CD14-positive monocyte (primary cell): ENCODE results near the gene PATL1. TPM values are rescaled to one million over a fixed set of nuclear protein-coding genes. Genes with fewer than 3 reads are reported as not detected.

Source experiments
- DNase-seq, 3 donors: peaks; one replicate each; pipeline ENCODE4 v3.0.0-alpha.2; 2011 to 2022
- H2AFZ ChIP-seq: 2 replicates; pipeline ENCODE4 v1.6.0; 2012; ENCODE audit warnings: mild to moderate bottlenecking, low read depth, low read length, inconsistent platforms; ENCODE audit not compliant: insufficient read depth, poor library complexity, severe bottlenecking
- H3K27ac ChIP-seq, 2 donors: 1 replicate in 1 of 2; 2 replicates in 1 of 2; pipeline ENCODE4 v1.5.1; 2012 to 2013; ENCODE audit warnings: low read length in 2 of 2, control low read depth in 1 of 2, inconsistent platforms in 1 of 2, low read depth in 1 of 2, mild to moderate bottlenecking in 1 of 2
- H3K27me3 ChIP-seq, 2 donors: one replicate each; pipeline versions ENCODE4 v1.6.0 to v1.6.1; 2011 to 2013; ENCODE audit warnings: low read length in 2 of 2; ENCODE audit not compliant: control insufficient read depth in 2 of 2, insufficient read depth in 2 of 2
- H3K36me3 ChIP-seq, 2 donors: replicated peaks in 1 of 2; 1 replicate in 1 of 2; 2 replicates in 1 of 2; pipeline versions ENCODE4 v1.5.1 to v1.6.1; 2012 to 2013; ENCODE audit warnings: low read length in 2 of 2, control low read depth in 1 of 2, inconsistent platforms in 1 of 2, mild to moderate bottlenecking in 1 of 2; ENCODE audit not compliant: insufficient read depth in 2 of 2, control insufficient read depth in 1 of 2
- H3K4me1 ChIP-seq, 2 donors: 1 replicate in 1 of 2; 2 replicates in 1 of 2; pipeline versions ENCODE4 v1.5.1 to v1.6.1; 2012 to 2013; ENCODE audit warnings: low read length in 2 of 2, control low read depth in 1 of 2, inconsistent platforms in 1 of 2, mild to moderate bottlenecking in 1 of 2, moderate library complexity in 1 of 2; ENCODE audit not compliant: insufficient read depth in 2 of 2, control insufficient read depth in 1 of 2
- H3K4me2 ChIP-seq: replicated peaks from 2 replicates; pipeline ENCODE3; 2012; ENCODE audit warnings: low read length, moderate library complexity, mild to moderate bottlenecking; ENCODE audit not compliant: poor library complexity, severe bottlenecking; ENCODE audit errors: extremely low read depth
- H3K4me3 ChIP-seq, 3 experiments: fragments of 200-600 bp in 1 of 3; sonication (generic) in 1 of 3; replicated peaks in 1 of 3; 1 replicate in 2 of 3; 2 replicates in 1 of 3; pipeline ENCODE4 v1.5.1; 2011 to 2013; ENCODE audit warnings: low read length in 3 of 3, mild to moderate bottlenecking in 3 of 3, control low read depth in 2 of 3, low read depth in 2 of 3, inconsistent platforms in 1 of 3, moderate library complexity in 1 of 3
- H3K79me2 ChIP-seq: 2 replicates; pipeline ENCODE4 v1.6.0; 2012; ENCODE audit warnings: mild to moderate bottlenecking, control low read depth, inconsistent platforms, low read length, moderate library complexity; ENCODE audit not compliant: insufficient read depth
- H3K9ac ChIP-seq: 2 replicates; pipeline ENCODE4 v1.6.0; 2017; ENCODE audit warnings: low read length, mild to moderate bottlenecking; ENCODE audit not compliant: insufficient read depth, poor library complexity, severe bottlenecking
- H3K9me3 ChIP-seq, 2 donors: replicated peaks in 1 of 2; 1 replicate in 1 of 2; 2 replicates in 1 of 2; pipeline versions ENCODE4 v1.5.1 to v1.6.1; 2012 to 2013; ENCODE audit warnings: low read length in 2 of 2, control low read depth in 1 of 2; ENCODE audit not compliant: control insufficient read depth in 1 of 2, insufficient read depth in 1 of 2
- H4K20me1 ChIP-seq: 2 replicates; pipeline ENCODE4 v1.6.0; 2012; ENCODE audit warnings: mild to moderate bottlenecking, low read length, control low read depth, moderate library complexity; ENCODE audit not compliant: insufficient read depth
- H3K27ac Mint-ChIP-seq, 7 donors: one replicate each; pipeline ENCODE4 v1.8.0; 2020; ENCODE audit warnings: mild to moderate bottlenecking in 7 of 7, mixed read lengths in 7 of 7, moderate library complexity in 6 of 7, inconsistent platforms in 2 of 7
- H3K27me3 Mint-ChIP-seq, 3 donors: one replicate each; pipeline ENCODE4 v1.8.0; 2021 to 2022; ENCODE audit warnings: low read depth in 3 of 3, mild to moderate bottlenecking in 3 of 3, mixed read lengths in 3 of 3, moderate library complexity in 3 of 3, inconsistent platforms in 1 of 3
- H3K36me3 Mint-ChIP-seq, 2 donors: one replicate each; pipeline ENCODE4 v1.8.0; 2020; ENCODE audit warnings: mixed read lengths in 2 of 2, inconsistent platforms in 1 of 2, mild to moderate bottlenecking in 1 of 2
- H3K4me1 Mint-ChIP-seq: one replicate; pipeline ENCODE4 v1.8.0; 2020; ENCODE audit warnings: mild to moderate bottlenecking, mixed read lengths
- H3K4me3 Mint-ChIP-seq, 2 donors: one replicate each; pipeline ENCODE4 v1.8.0; 2020; ENCODE audit warnings: mild to moderate bottlenecking in 2 of 2, mixed read lengths in 2 of 2, moderate library complexity in 1 of 2
- H3K9me3 Mint-ChIP-seq, 7 donors: one replicate each; pipeline ENCODE4 v1.8.0; 2020 to 2022; ENCODE audit warnings: mixed read lengths in 7 of 7, mild to moderate bottlenecking in 6 of 7, moderate library complexity in 6 of 7, inconsistent platforms in 2 of 7
- WGBS: methylation state at CpG from one replicate; pipeline ENCODE4 v1.1.5; 2013; ENCODE audit warnings: missing lambda C conversion rate; ENCODE audit not compliant: insufficient coverage; 5-methylcytosine and 5-hydroxymethylcytosine counted together
- intact Hi-C, 2 donors: fragments of 100-400 bp; cut with micrococcal nuclease; formaldehyde crosslinking; loops; one replicate each; pipeline versions ENCODE4 v1.15.0 to v1.15.1; 2023
- polyA plus RNA-seq, 3 donors: library from polyadenylated mRNA; depleted of rRNA in 1 of 3; unstranded in 2 of 3; stranded (reverse) in 1 of 3; fragments of 300-500 nt in 2 of 3; fragments of >200 nt in 1 of 3; fragmentation: Illumina TruSeq in 2 of 3; gene quantifications; 1 replicate in 2 of 3; 2 replicates in 1 of 3; pipeline ENCODE4 v1.2.3, GENCODE V29; 2012 to 2021
- TF ChIP-seq, protein P1 (sequence below): fragments of 200-600 bp; IDR thresholded peaks from one replicate; pipeline ENCODE4 v1.8.0; 2022; ENCODE audit warnings: antibody characterized with exemption, mild to moderate bottlenecking

Gene PATL1
- polyA plus RNA-seq, 3 donors = 4.1 to 49.3 (median 5.1) TPM

DNA sequence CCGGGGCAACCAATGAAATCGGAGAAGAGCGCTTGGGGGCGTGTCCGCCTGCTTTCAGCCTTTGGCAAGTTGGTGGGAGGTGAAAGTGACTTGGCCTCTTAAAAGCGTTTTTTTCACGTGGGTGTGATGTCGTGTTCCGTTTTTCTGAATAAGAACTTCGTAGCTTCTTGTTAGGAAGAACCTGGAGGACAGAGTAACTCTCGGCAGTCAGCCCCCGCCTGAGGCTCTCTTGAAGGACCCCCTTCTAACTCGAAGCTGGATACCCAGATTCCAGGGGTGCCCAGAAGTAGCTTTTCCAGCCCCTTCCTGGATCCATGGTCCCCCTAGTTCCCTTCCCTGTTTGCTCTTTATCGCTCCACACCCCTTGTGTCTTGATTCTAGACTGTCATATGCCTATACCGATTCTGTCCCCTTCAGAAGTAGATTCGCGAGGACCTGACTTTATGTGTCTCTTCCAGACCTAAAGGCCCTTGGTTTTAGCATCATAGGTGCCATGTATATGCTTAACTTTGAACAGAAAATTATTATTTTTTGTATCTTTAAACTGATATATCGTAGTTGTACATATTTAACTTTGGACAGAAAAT is 52.3 kb downstream of the PATL1 start:
- H3K9ac ChIP-seq = peak overlapping the region; percentile 76
- peak overlapping the region; percentile 78 to 86 for H3K4me3 Mint-ChIP-seq
- peak overlapping the region; percentile 96 to 97 for H3K27ac ChIP-seq
- H3K27ac Mint-ChIP-seq = peak overlapping the region; percentile 96 to 100 (median 99)
- H3K9me3 Mint-ChIP-seq = no peaks in the 10 kb centered on the region
- peaks cover 22 to 34% of the 10 kb centered on the region in 2 donors for H3K4me1 ChIP-seq
- peaks cover 22% of the 10 kb centered on the region for H4K20me1 ChIP-seq
- H3K27me3 Mint-ChIP-seq = peaks cover 0 to 3% (median 0%) of the 10 kb centered on the region in 3 donors
- WGBS = 17% methylated on average over 17 of the region's 18 CpGs
- no peaks in the 10 kb centered on the region for H3K9me3 ChIP-seq
- peak overlapping the region; percentile 73 for H3K4me2 ChIP-seq
- TF ChIP-seq, protein P1, sequence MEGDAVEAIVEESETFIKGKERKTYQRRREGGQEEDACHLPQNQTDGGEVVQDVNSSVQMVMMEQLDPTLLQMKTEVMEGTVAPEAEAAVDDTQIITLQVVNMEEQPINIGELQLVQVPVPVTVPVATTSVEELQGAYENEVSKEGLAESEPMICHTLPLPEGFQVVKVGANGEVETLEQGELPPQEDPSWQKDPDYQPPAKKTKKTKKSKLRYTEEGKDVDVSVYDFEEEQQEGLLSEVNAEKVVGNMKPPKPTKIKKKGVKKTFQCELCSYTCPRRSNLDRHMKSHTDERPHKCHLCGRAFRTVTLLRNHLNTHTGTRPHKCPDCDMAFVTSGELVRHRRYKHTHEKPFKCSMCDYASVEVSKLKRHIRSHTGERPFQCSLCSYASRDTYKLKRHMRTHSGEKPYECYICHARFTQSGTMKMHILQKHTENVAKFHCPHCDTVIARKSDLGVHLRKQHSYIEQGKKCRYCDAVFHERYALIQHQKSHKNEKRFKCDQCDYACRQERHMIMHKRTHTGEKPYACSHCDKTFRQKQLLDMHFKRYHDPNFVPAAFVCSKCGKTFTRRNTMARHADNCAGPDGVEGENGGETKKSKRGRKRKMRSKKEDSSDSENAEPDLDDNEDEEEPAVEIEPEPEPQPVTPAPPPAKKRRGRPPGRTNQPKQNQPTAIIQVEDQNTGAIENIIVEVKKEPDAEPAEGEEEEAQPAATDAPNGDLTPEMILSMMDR = no peak
- H3K4me1 Mint-ChIP-seq = peaks cover 34% of the 10 kb centered on the region
- intact Hi-C loops = loop anchor here (2.0 to 5.0 kb wide), 3 partner anchors 51 to 1039 kb away; partner anchors contain the start of genes PATL1 (in 2 of the 2), LPXN (in 1 of the 2) and ZFP91 (in 1 of the 2)
- no peak for DNase-seq
- H3K27me3 ChIP-seq = no peaks in the 10 kb centered on the region
- H3K36me3 ChIP-seq = peaks cover 0 to 17% of the 10 kb centered on the region in 2 donors
- H2AFZ ChIP-seq = peak overlapping the region; percentile 82
- H3K4me3 ChIP-seq = peak overlapping the region; percentile 38 to 71 (median 56)
- H3K36me3 Mint-ChIP-seq = peaks cover 4 to 10% of the 10 kb centered on the region in 2 donors
- H3K79me2 ChIP-seq = peaks cover 38% of the 10 kb centered on the region

DNA sequence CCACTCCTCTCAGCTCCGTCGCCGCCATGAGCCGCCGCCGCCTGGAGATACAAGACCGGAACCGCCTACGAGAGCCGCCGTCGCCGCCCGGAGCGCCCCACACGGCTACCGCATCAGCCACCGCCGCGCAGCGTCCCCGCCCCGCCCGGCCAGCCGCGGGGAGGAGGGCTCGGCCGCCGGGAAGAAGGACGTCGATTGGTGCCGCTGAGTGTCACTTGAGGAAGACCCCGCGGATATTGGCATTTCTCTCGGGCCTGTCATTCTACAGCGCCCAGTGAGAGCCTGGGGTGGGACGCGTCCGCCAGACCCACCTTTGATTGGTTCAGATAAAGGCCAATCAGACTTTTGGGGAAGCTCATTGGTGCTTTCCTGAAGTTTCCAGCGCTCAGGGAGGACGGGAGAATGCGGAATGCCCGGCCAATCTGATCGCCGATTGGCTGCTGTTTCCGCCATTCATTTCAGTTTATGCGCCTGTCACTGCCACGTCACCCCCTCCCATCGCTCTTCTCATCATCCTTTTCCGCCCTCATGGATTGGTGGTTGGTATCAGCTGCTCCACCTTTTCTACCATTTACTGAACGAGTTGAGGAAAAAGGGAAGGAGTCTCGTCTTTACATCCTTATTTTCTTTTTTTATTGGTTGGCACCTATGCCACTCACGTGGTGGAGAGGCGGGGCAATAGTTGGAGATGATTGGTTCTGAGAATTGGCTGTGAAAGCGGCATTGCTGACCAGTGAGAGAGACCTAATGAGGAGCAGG is 53.0 kb downstream of the PATL1 start, which contains the start of gene OSBP:
Gene OSBP, minus strand, starts transcription at position 138 of the 759 bp plus-strand sequence. Its CDS starts 110 bp downstream, at position 28.
- H3K4me3 Mint-ChIP-seq = peak within 1 kb of the TSS; percentile 88 to 98
- Histone ChIP-seq H3K27ac (peak within 1 kb of the TSS; percentile 96 to 97), H3K9me3 (no peaks in the 10 kb centered on the region), H3K4me3 (peak within 1 kb of the TSS; percentile 81 to 93 (median 90)), H2AFZ (peak within 1 kb of the TSS; percentile 82), H3K79me2 (peaks cover 44% of the 10 kb centered on the region), H4K20me1 (peaks cover 25% of the 10 kb centered on the region), H3K9ac (peak within 1 kb of the TSS; percentile 83), H3K4me1 (peaks cover 22 to 34% of the 10 kb centered on the region in 2 donors), H3K4me2 (peak within 1 kb of the TSS; percentile 95), H3K36me3 (peaks cover 0 to 22% of the 10 kb centered on the region in 2 donors), H3K27me3 (no peaks in the 10 kb centered on the region)
- H3K36me3 Mint-ChIP-seq = peaks cover 6 to 10% of the 10 kb centered on the region in 2 donors
- peaks cover 36% of the 10 kb centered on the region for H3K4me1 Mint-ChIP-seq
- TF ChIP-seq, protein P1 = no peak
- peak within 1 kb of the TSS; percentile 96 to 100 (median 99) for H3K27ac Mint-ChIP-seq
- peaks cover 0 to 3% (median 0%) of the 10 kb centered on the region in 3 donors for H3K27me3 Mint-ChIP-seq
- no peaks in the 10 kb centered on the region for H3K9me3 Mint-ChIP-seq
- peak; percentile 100 for DNase-seq
- under 1% methylated on average over 43 of the region's 55 CpGs for WGBS
- intact Hi-C loops = loop anchor here (2.0 to 5.0 kb wide), 3 partner anchors 51 to 1039 kb away; partner anchors contain the start of genes PATL1 (in 2 of the 2), LPXN (in 1 of the 2) and ZFP91 (in 1 of the 2)
